K562 (cell line): ENCODE results near the gene CLIP2.
"Not testable (repeated sequence)": the region's sequence is repeated elsewhere in the genome, so short reads cannot be mapped to it uniquely, and the experiment has no call there.

Experiments
- CHD2 ChIP-seq: IDR thresholded peaks from 2 replicates; pipeline ENCODE4 v1.6.1; 2011; ENCODE audit warnings: low read depth, low read length
- EGR1 ChIP-seq: fragments of 450-650 bp; conservative IDR thresholded peaks from 2 replicates; pipeline ENCODE4 v1.6.1; 2017; ENCODE audit warnings: mild to moderate bottlenecking
- EZH2 ChIP-seq: IDR thresholded peaks from 2 replicates; pipeline ENCODE4 v1.6.1; 2012; ENCODE audit warnings: low read depth, mild to moderate bottlenecking, inconsistent platforms, low read length, borderline replicate concordance
- FOXJ3 ChIP-seq: sonication (generic); formaldehyde crosslinking; IDR thresholded peaks from 2 replicates; pipeline ENCODE4 v1.4.0; 2020; ENCODE audit warnings: mild to moderate bottlenecking, missing genetic modification reagents
- KDM4B ChIP-seq, 2 experiments: fragments of 450-650 bp in 1 of 2; sonication (generic) in 1 of 2; IDR thresholded peaks; 2 replicates each; pipeline ENCODE4 v1.6.1; 2016 to 2017; ENCODE audit warnings: borderline replicate concordance in 2 of 2, antibody characterized with exemption in 1 of 2, low read depth in 1 of 2, mild to moderate bottlenecking in 1 of 2
- MLLT1 ChIP-seq, 2 experiments: fragments of 450-650 bp; IDR thresholded peaks; 2 replicates each; pipeline ENCODE4 v1.6.1; 2016
- SIN3A ChIP-seq, 2 experiments: fragments of 150-350 bp in 1 of 2; IDR thresholded peaks; 2 replicates each; pipeline ENCODE4 v1.6.1; 2011 to 2016; ENCODE audit warnings: borderline replicate concordance in 2 of 2, low read depth in 2 of 2, low read length in 2 of 2, mild to moderate bottlenecking in 2 of 2, moderate library complexity in 2 of 2; ENCODE audit not compliant: control insufficient read depth in 1 of 2
- SREBF2 ChIP-seq: sonication (generic); formaldehyde crosslinking; IDR thresholded peaks from 2 replicates; pipeline ENCODE4 v1.4.0; 2020; ENCODE audit warnings: mild to moderate bottlenecking, missing genetic modification reagents
- SRF ChIP-seq, 2 experiments: fragments of 250-450, 450-650 bp in 1 of 2; sonication (Bioruptor Pico) in 1 of 2; sonication (generic) in 1 of 2; formaldehyde crosslinking; IDR thresholded peaks; 2 replicates each; pipeline versions ENCODE4 v1.5.0 to v1.5.1; 2020 to 2022; ENCODE audit warnings: mild to moderate bottlenecking in 1 of 2, missing genetic modification reagents in 1 of 2
- TEAD4 ChIP-seq, 2 experiments: sonication (generic) in 1 of 2; formaldehyde crosslinking in 1 of 2; IDR thresholded peaks; 2 replicates each; pipeline versions ENCODE4 v1.6.1 to v1.8.0; 2012 to 2022; ENCODE audit warnings: borderline replicate concordance in 1 of 2, inconsistent platforms in 1 of 2, low read length in 1 of 2, mild to moderate bottlenecking in 1 of 2, missing genetic modification reagents in 1 of 2
- ZC3H11A ChIP-seq: IDR thresholded peaks from 2 replicates; pipeline ENCODE4 v1.6.1; 2012; ENCODE audit warnings: low read depth, low read length, improper control_type of control experiment
- ZNF398 ChIP-seq: fragments of 250-450 bp; sonication (Bioruptor Pico); IDR thresholded peaks from 2 replicates; pipeline ENCODE4 v1.8.0; 2021; ENCODE audit warnings: moderate library complexity, mild to moderate bottlenecking, inconsistent platforms
- TF ChIP-seq, protein P1 (sequence below), 3 experiments: IDR thresholded peaks in 2 of 3; conservative IDR thresholded peaks in 1 of 3; 2 replicates each; pipeline ENCODE4 v1.5.1; 2011 to 2012; ENCODE audit warnings: low read length in 3 of 3, mild to moderate bottlenecking in 3 of 3, control low read depth in 2 of 3, improper control_type of control experiment in 1 of 3, inconsistent platforms in 1 of 3, low read depth in 1 of 3, mixed read lengths in 1 of 3, moderate library complexity in 1 of 3; ENCODE audit not compliant: insufficient read depth in 2 of 3

DNA sequence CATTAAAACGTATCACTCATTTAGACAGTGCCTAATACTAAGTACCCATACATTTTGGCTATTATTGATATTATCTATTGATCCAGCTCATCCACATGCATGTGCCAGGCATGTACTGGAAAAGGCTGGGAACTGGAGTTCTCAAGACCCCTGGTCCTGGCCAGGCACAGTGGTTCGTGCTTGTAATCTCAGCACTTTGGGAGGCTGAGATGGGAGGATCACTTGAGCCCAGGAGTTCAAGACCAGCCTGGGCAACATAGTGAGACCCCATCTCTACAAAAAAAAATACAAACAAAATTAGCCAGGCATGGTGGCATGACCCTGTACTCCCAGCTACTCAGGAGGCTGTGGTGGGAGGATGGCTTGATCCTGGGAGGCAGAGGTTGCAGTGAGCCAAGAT, 50.4 kb downstream of the CLIP2 start:
- TF ChIP-seq SREBF2 (CRISPR knock-in tag); EGR1; CHD2; ZNF398 (CRISPR knock-in tag); MLLT1 (IDR thresholded peaks at IDR 0.05); EZH2; SIN3A (IDR thresholded peaks at IDR 0.05; ENCODE audit: borderline replicate concordance in 2 of 2, control insufficient read depth in 1 of 2, low read depth in 2 of 2, low read length in 2 of 2); FOXJ3 (CRISPR knock-in tag); SRF (CRISPR knock-in tag; IDR thresholded peaks at IDR 0.05); ZC3H11A; TEAD4 (IDR thresholded peaks at IDR 0.05; ENCODE audit: low read length); TEAD4 (CRISPR knock-in tag; IDR thresholded peaks at IDR 0.05; ENCODE audit: borderline replicate concordance); KDM4B (IDR thresholded peaks at IDR 0.05; ENCODE audit: borderline replicate concordance in 2 of 2, low read depth in 1 of 2): not testable (repeated sequence)
- TF ChIP-seq, protein P1, sequence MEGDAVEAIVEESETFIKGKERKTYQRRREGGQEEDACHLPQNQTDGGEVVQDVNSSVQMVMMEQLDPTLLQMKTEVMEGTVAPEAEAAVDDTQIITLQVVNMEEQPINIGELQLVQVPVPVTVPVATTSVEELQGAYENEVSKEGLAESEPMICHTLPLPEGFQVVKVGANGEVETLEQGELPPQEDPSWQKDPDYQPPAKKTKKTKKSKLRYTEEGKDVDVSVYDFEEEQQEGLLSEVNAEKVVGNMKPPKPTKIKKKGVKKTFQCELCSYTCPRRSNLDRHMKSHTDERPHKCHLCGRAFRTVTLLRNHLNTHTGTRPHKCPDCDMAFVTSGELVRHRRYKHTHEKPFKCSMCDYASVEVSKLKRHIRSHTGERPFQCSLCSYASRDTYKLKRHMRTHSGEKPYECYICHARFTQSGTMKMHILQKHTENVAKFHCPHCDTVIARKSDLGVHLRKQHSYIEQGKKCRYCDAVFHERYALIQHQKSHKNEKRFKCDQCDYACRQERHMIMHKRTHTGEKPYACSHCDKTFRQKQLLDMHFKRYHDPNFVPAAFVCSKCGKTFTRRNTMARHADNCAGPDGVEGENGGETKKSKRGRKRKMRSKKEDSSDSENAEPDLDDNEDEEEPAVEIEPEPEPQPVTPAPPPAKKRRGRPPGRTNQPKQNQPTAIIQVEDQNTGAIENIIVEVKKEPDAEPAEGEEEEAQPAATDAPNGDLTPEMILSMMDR (IDR thresholded peaks at IDR 0.05 in 2 of 3, conservative IDR thresholded peaks at IDR 0.05 in 1 of 3; ENCODE audit: insufficient read depth in 2 of 3, low read depth in 1 of 3, low read length in 3 of 3) = not testable (repeated sequence)
